Measurements from ENCODE around the gene STK4. TPM values are rescaled to one million over a fixed set of nuclear protein-coding genes. Genes with fewer than 3 reads are reported as not detected.

STK4 gene
- polyA plus RNA-seq, 4 donors, result 6.9 to 15.8 (median 8.9) TPM

GRCh38 chr20:45115386-45115774 lies 149.1 kb downstream of the STK4 start:
- H3K9me3 ChIP-seq (ENCODE audit: control insufficient read depth in 2 of 2, insufficient read depth in 1 of 2, low read depth in 1 of 2, low read length in 1 of 2), result no peaks in the 10 kb centered on the region
- H3K36me3 ChIP-seq (ENCODE audit: control insufficient read depth in 3 of 3, insufficient read depth in 2 of 3, low read depth in 1 of 3, low read length in 3 of 3), result no peaks in the 10 kb centered on the region
- peaks cover 0 to 9% (median 4%) of the 10 kb centered on the region in 3 donors for H3K27me3 ChIP-seq (ENCODE audit: control insufficient read depth in 3 of 3, insufficient read depth in 3 of 3, low read length in 3 of 3)
- WGBS, 3 donors, result 76 to 82% (median 78%) methylated on average over 3 of the region's 3 CpGs
- no peaks in the 10 kb centered on the region for H3K4me1 ChIP-seq (ENCODE audit: control insufficient read depth in 3 of 3, insufficient read depth in 2 of 3, low read depth in 1 of 3, low read length in 2 of 3)
- FAIRE-seq (no peak), DNase-seq (no peak)
- no peak overlapping the region for H3K27ac ChIP-seq (ENCODE audit: low read depth in 1 of 3, low read length in 2 of 3)
- H3K4me3 ChIP-seq (ENCODE audit: low read depth in 1 of 3, low read length in 3 of 3), result no peak overlapping the region

- FAIRE-seq, result no peak
- DNase-seq, result no peak
- H3K27me3 ChIP-seq (ENCODE audit: control insufficient read depth in 3 of 3, insufficient read depth in 3 of 3, low read length in 3 of 3), result peaks cover 0 to 9% (median 4%) of the 10 kb centered on the region in 3 donors
These were observed 149.5 kb downstream of the STK4 start for GRCh38 chr20:45115829-45116228.

GRCh38 chr20:45117581-45117980 lies 151.3 kb downstream of the STK4 start:
- H3K4me1 ChIP-seq (ENCODE audit: control insufficient read depth in 3 of 3, insufficient read depth in 2 of 3, low read depth in 1 of 3, low read length in 2 of 3), result no peaks in the 10 kb centered on the region
- H3K36me3 ChIP-seq (ENCODE audit: control insufficient read depth in 3 of 3, insufficient read depth in 2 of 3, low read depth in 1 of 3, low read length in 3 of 3), result no peaks in the 10 kb centered on the region
- WGBS, 3 donors, result 16 to 44% (median 27%) methylated on average over 4 of the region's 4 CpGs
- no peak overlapping the region for H3K27ac ChIP-seq (ENCODE audit: low read depth in 1 of 3, low read length in 2 of 3)
- peaks cover 0 to 7% (median 4%) of the 10 kb centered on the region in 3 donors for H3K27me3 ChIP-seq (ENCODE audit: control insufficient read depth in 3 of 3, insufficient read depth in 3 of 3, low read length in 3 of 3)
- no peak overlapping the region for H3K4me3 ChIP-seq (ENCODE audit: low read depth in 1 of 3, low read length in 3 of 3)
- DNase-seq (peak; percentile 79 to 98), FAIRE-seq (no peak)
- no peaks in the 10 kb centered on the region for H3K9me3 ChIP-seq (ENCODE audit: control insufficient read depth in 2 of 2, insufficient read depth in 1 of 2, low read depth in 1 of 2, low read length in 1 of 2)

More at GRCh38 chr20:45115829-45116228, 149.5 kb downstream of the STK4 start:
- WGBS, 3 donors, result 66 to 96% (median 73%) methylated on average over 4 of the region's 4 CpGs
- H3K27ac ChIP-seq (ENCODE audit: low read depth in 1 of 3, low read length in 2 of 3), result no peak overlapping the region
- H3K4me3 ChIP-seq (ENCODE audit: low read depth in 1 of 3, low read length in 3 of 3), result no peak overlapping the region
- no peaks in the 10 kb centered on the region for H3K4me1 ChIP-seq (ENCODE audit: control insufficient read depth in 3 of 3, insufficient read depth in 2 of 3, low read depth in 1 of 3, low read length in 2 of 3)
- H3K36me3 ChIP-seq (ENCODE audit: control insufficient read depth in 3 of 3, insufficient read depth in 2 of 3, low read depth in 1 of 3, low read length in 3 of 3), result no peaks in the 10 kb centered on the region
- H3K9me3 ChIP-seq (ENCODE audit: control insufficient read depth in 2 of 2, insufficient read depth in 1 of 2, low read depth in 1 of 2, low read length in 1 of 2), result no peaks in the 10 kb centered on the region

- H3K4me3 ChIP-seq (ENCODE audit: low read depth in 1 of 3, low read length in 3 of 3), result no peak overlapping the region
- DNase-seq (no peak), FAIRE-seq (no peak)
- no peaks in the 10 kb centered on the region for H3K9me3 ChIP-seq (ENCODE audit: control insufficient read depth in 2 of 2, insufficient read depth in 1 of 2, low read depth in 1 of 2, low read length in 1 of 2)
- H3K36me3 ChIP-seq (ENCODE audit: control insufficient read depth in 3 of 3, insufficient read depth in 2 of 3, low read depth in 1 of 3, low read length in 3 of 3), result no peaks in the 10 kb centered on the region
- H3K27ac ChIP-seq (ENCODE audit: low read depth in 1 of 3, low read length in 2 of 3), result no peak overlapping the region
- H3K4me1 ChIP-seq (ENCODE audit: control insufficient read depth in 3 of 3, insufficient read depth in 2 of 3, low read depth in 1 of 3, low read length in 2 of 3), result no peaks in the 10 kb centered on the region
- H3K27me3 ChIP-seq (ENCODE audit: control insufficient read depth in 3 of 3, insufficient read depth in 3 of 3, low read length in 3 of 3), result peaks cover 0 to 7% (median 4%) of the 10 kb centered on the region in 3 donors
- WGBS, 3 donors, result 13 to 55% (median 40%) methylated on average over 2 of the region's 2 CpGs
These were observed 151.7 kb downstream of the STK4 start for GRCh38 chr20:45118028-45118427.

GRCh38 chr20:45119556-45120266 lies 153.4 kb downstream of the STK4 start:
- H3K27ac ChIP-seq (ENCODE audit: low read depth in 1 of 3, low read length in 2 of 3), result no peak overlapping the region
- 77 to 86% (median 81%) methylated on average over 2 of the region's 2 CpGs for WGBS, 3 donors
- H3K36me3 ChIP-seq (ENCODE audit: control insufficient read depth in 3 of 3, insufficient read depth in 2 of 3, low read depth in 1 of 3, low read length in 3 of 3), result no peaks in the 10 kb centered on the region
- DNase-seq, result no peak
- no peaks in the 10 kb centered on the region for H3K9me3 ChIP-seq (ENCODE audit: control insufficient read depth in 2 of 2, insufficient read depth in 1 of 2, low read depth in 1 of 2, low read length in 1 of 2)
- H3K4me1 ChIP-seq (ENCODE audit: control insufficient read depth in 3 of 3, insufficient read depth in 2 of 3, low read depth in 1 of 3, low read length in 2 of 3), result no peaks in the 10 kb centered on the region
- H3K4me3 ChIP-seq (ENCODE audit: low read depth in 1 of 3, low read length in 3 of 3), result no peak overlapping the region
- FAIRE-seq, result no peak
- H3K27me3 ChIP-seq (ENCODE audit: control insufficient read depth in 3 of 3, insufficient read depth in 3 of 3, low read length in 3 of 3), result peaks cover 0 to 9% (median 4%) of the 10 kb centered on the region in 3 donors

- FAIRE-seq (no peak), DNase-seq (no peak)
- peaks cover 0 to 7% (median 0%) of the 10 kb centered on the region in 3 donors for H3K27me3 ChIP-seq (ENCODE audit: control insufficient read depth in 3 of 3, insufficient read depth in 3 of 3, low read length in 3 of 3)
- no peaks in the 10 kb centered on the region for H3K9me3 ChIP-seq (ENCODE audit: control insufficient read depth in 2 of 2, insufficient read depth in 1 of 2, low read depth in 1 of 2, low read length in 1 of 2)
- 89 to 94% (median 93%) methylated on average over 2 of the region's 2 CpGs for WGBS, 3 donors
- no peak overlapping the region for H3K4me3 ChIP-seq (ENCODE audit: low read depth in 1 of 3, low read length in 3 of 3)
- no peaks in the 10 kb centered on the region for H3K36me3 ChIP-seq (ENCODE audit: control insufficient read depth in 3 of 3, insufficient read depth in 2 of 3, low read depth in 1 of 3, low read length in 3 of 3)
- no peak overlapping the region for H3K27ac ChIP-seq (ENCODE audit: low read depth in 1 of 3, low read length in 2 of 3)
- H3K4me1 ChIP-seq (ENCODE audit: control insufficient read depth in 3 of 3, insufficient read depth in 2 of 3, low read depth in 1 of 3, low read length in 2 of 3), result no peaks in the 10 kb centered on the region
These were observed 155.1 kb downstream of the STK4 start for GRCh38 chr20:45121388-45121787.

- FAIRE-seq (no peak), DNase-seq (no peak)
- Histone ChIP-seq H3K27ac (ENCODE audit: low read depth in 1 of 3, low read length in 2 of 3) (no peak within 1 kb of the TSS), H3K36me3 (ENCODE audit: control insufficient read depth in 3 of 3, insufficient read depth in 2 of 3, low read depth in 1 of 3, low read length in 3 of 3) (no peaks in the 10 kb centered on the region), H3K4me1 (ENCODE audit: control insufficient read depth in 3 of 3, insufficient read depth in 2 of 3, low read depth in 1 of 3, low read length in 2 of 3) (no peaks in the 10 kb centered on the region), H3K4me3 (ENCODE audit: low read depth in 1 of 3, low read length in 3 of 3) (no peak within 1 kb of the TSS), H3K27me3 (ENCODE audit: control insufficient read depth in 3 of 3, insufficient read depth in 3 of 3, low read length in 3 of 3) (peaks cover 0 to 7% (median 0%) of the 10 kb centered on the region in 3 donors), H3K9me3 (ENCODE audit: control insufficient read depth in 2 of 2, insufficient read depth in 1 of 2, low read depth in 1 of 2, low read length in 1 of 2) (no peaks in the 10 kb centered on the region)
- 85% methylated on average over 6 of the region's 6 CpGs for WGBS, 3 donors
These were observed 158.1 kb downstream of the STK4 start, which contains the start of gene WFDC12 for GRCh38 chr20:45124365-45124764. Gene WFDC12 (minus strand): TSS chr20:45124465. CDS start chr20:45124447, 18 bp downstream.

- no peak overlapping the region for H3K27ac ChIP-seq (ENCODE audit: low read depth in 1 of 3, low read length in 2 of 3)
- no peaks in the 10 kb centered on the region for H3K9me3 ChIP-seq (ENCODE audit: control insufficient read depth in 2 of 2, insufficient read depth in 1 of 2, low read depth in 1 of 2, low read length in 1 of 2)
- peaks cover 0 to 7% (median 0%) of the 10 kb centered on the region in 3 donors for H3K27me3 ChIP-seq (ENCODE audit: control insufficient read depth in 3 of 3, insufficient read depth in 3 of 3, low read length in 3 of 3)
- no peak for FAIRE-seq
- 53 to 71% (median 64%) methylated on average over 2 of the region's 2 CpGs for WGBS, 3 donors
- H3K4me3 ChIP-seq (ENCODE audit: low read depth in 1 of 3, low read length in 3 of 3), result no peak overlapping the region
- H3K36me3 ChIP-seq (ENCODE audit: control insufficient read depth in 3 of 3, insufficient read depth in 2 of 3, low read depth in 1 of 3, low read length in 3 of 3), result no peaks in the 10 kb centered on the region
- H3K4me1 ChIP-seq (ENCODE audit: control insufficient read depth in 3 of 3, insufficient read depth in 2 of 3, low read depth in 1 of 3, low read length in 2 of 3), result no peaks in the 10 kb centered on the region
- DNase-seq, result peak; percentile 21 to 39
These were observed 161.8 kb downstream of the STK4 start for GRCh38 chr20:45128099-45128498.

Measured in small intestine (tissue), 7 donors.